Peyer's patch (tissue), 4 donors: ENCODE data around the gene CNOT8.

Source experiments
- CTCF ChIP-seq, 6 experiments: fragments of 450-650 bp in 4 of 6; fragments of 200-600 bp in 2 of 6; sonication (generic) in 1 of 6; IDR thresholded peaks; one replicate each; pipeline ENCODE4 v1.5.1; 2017 to 2019; ENCODE audit warnings: antibody characterized with exemption in 6 of 6, mild to moderate bottlenecking in 3 of 6, moderate library complexity in 1 of 6
- POLR2A ChIP-seq, 2 donors: fragments of 450-650 bp; IDR thresholded peaks; one replicate each; pipeline ENCODE4 v1.5.1; 2017; ENCODE audit warnings: antibody characterized with exemption in 2 of 2, mild to moderate bottlenecking in 2 of 2, moderate library complexity in 2 of 2

GRCh38 chr5:154849791-154850201, 8.6 kb upstream of the CNOT8 start:
- TF ChIP-seq POLR2A (IDR thresholded peaks at IDR 0.05) (no peak), CTCF (IDR thresholded peaks at IDR 0.05) (no peak)
